ENCODE results near the gene ZNF682.

- TF ChIP-seq CTCF (IDR thresholded peaks at IDR 0.05; ENCODE audit: low read length) = no peak
- no peak for TF ChIP-seq EZH2 (optimal IDR thresholded peaks at IDR 0.05; ENCODE audit: low read depth, low read length)
- no peak for TF ChIP-seq EZH2phosphoT487 (IDR thresholded peaks at IDR 0.05; ENCODE audit: low read length)
These were observed 72.4 kb downstream of the ZNF682 start for GRCh38 chr19:19966862-19967261.

Data from MM.1S (cell line).